IMR-90 (cell line): Measurements from ENCODE around the gene MID2.

Source experiments
- ELK1 ChIP-seq: fragments of 150-350 bp; IDR thresholded peaks from 2 replicates; pipeline ENCODE4 v1.6.1; 2016; ENCODE audit warnings: low read depth, mild to moderate bottlenecking, low read length, moderate library complexity, borderline replicate concordance
- MAZ ChIP-seq: IDR thresholded peaks from 2 replicates; pipeline ENCODE4 v1.6.1; 2012; ENCODE audit warnings: low read depth, mild to moderate bottlenecking, low read length, improper control_type of control experiment, moderate library complexity, borderline replicate concordance
- POLR2A ChIP-seq: IDR thresholded peaks from 2 replicates; pipeline ENCODE4 v1.6.1; 2012; ENCODE audit warnings: mild to moderate bottlenecking, low read depth, low read length
- RAD21 ChIP-seq: IDR thresholded peaks from 2 replicates; pipeline ENCODE4 v1.6.1; 2012; ENCODE audit warnings: low read length, improper control_type of control experiment
- SMC3 ChIP-seq: fragments of 150-350 bp; IDR thresholded peaks from 2 replicates; pipeline ENCODE4 v1.6.1; 2016; ENCODE audit warnings: low read depth, mild to moderate bottlenecking, antibody characterized with exemption, low read length, moderate library complexity
- TF ChIP-seq, protein P1 (sequence below): conservative IDR thresholded peaks from 2 replicates; pipeline ENCODE4 v1.5.1; 2012; ENCODE audit warnings: mild to moderate bottlenecking, low read depth, low read length, improper control_type of control experiment
- TF ChIP-seq, protein P2 (sequence below): fragments of 150-350 bp; IDR thresholded peaks from 2 replicates; pipeline ENCODE4 v1.6.1; 2017; ENCODE audit warnings: mild to moderate bottlenecking, antibody characterized with exemption, low read length, low read depth

DNA sequence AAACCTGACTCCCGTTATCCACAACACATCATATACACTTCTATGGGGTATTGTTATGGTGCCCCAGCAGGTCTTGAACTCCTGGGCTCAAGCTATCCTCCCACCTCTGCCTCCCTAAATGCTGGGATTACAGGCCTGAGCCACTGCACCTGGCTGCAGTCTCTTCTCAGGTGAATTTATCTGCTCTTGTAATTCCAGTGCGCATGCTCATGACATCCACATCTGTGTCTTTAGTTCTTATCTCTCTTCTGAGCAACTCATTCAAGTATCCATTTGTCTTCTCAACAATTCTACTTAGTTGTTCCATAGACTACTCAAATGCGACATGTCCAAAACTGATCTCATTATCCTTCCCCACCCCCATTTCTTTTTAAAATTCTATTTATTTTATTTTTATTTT lies 20.5 kb upstream of the MID2 start:
- TF ChIP-seq, protein P1, sequence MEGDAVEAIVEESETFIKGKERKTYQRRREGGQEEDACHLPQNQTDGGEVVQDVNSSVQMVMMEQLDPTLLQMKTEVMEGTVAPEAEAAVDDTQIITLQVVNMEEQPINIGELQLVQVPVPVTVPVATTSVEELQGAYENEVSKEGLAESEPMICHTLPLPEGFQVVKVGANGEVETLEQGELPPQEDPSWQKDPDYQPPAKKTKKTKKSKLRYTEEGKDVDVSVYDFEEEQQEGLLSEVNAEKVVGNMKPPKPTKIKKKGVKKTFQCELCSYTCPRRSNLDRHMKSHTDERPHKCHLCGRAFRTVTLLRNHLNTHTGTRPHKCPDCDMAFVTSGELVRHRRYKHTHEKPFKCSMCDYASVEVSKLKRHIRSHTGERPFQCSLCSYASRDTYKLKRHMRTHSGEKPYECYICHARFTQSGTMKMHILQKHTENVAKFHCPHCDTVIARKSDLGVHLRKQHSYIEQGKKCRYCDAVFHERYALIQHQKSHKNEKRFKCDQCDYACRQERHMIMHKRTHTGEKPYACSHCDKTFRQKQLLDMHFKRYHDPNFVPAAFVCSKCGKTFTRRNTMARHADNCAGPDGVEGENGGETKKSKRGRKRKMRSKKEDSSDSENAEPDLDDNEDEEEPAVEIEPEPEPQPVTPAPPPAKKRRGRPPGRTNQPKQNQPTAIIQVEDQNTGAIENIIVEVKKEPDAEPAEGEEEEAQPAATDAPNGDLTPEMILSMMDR, result no peak
- TF ChIP-seq RAD21 (no peak), POLR2A (no peak), MAZ (no peak), ELK1 (no peak), SMC3 (no peak)
- TF ChIP-seq, protein P2, sequence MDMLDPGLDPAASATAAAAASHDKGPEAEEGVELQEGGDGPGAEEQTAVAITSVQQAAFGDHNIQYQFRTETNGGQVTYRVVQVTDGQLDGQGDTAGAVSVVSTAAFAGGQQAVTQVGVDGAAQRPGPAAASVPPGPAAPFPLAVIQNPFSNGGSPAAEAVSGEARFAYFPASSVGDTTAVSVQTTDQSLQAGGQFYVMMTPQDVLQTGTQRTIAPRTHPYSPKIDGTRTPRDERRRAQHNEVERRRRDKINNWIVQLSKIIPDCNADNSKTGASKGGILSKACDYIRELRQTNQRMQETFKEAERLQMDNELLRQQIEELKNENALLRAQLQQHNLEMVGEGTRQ, result no peak
